K562 (cell line): ENCODE results near the gene BNIP2. TPM values are rescaled to one million over a fixed set of nuclear protein-coding genes. Genes with fewer than 3 reads are reported as not detected.

Experiments used
- ATAC-seq: fragments of 200-7000 bp; cut with Tn5 transposase; 3 replicates; pipeline ENCODE4 v1.9.1; 2020; ENCODE audit warnings: moderate library complexity
- BruUV-seq: library from RNA; stranded (reverse); fragments of 400-500 nt; replicated peaks from 2 replicates; lab custom pipeline; 2021; lab: Mats Ljungman, UMichigan
- CTCF ChIA-PET: fragments of 300-600 bp; formaldehyde crosslinking; extraction: SDS; loops from one replicate; lab custom pipeline; 2021; ENCODE audit warnings: low intra/inter-chr PET ratio; lab: Yijun Ruan, JAX
- POLR2A ChIA-PET: fragments of 300-600, 350-650 bp; sonication (Branson Sonifier 250); formaldehyde crosslinking; extraction: SDS; loops from one replicate; lab custom pipeline; 2021; ENCODE audit warnings: antibody characterized with exemption, inconsistent platforms; lab: Yijun Ruan, JAX
- DNase-seq, 4 experiments: peaks; one replicate each; pipeline versions ENCODE4 v3.0.0 to v3.0.0-alpha.2; 2011 to 2018; ENCODE audit warnings: low spot score in 3 of 4, mixed read lengths in 3 of 4; ENCODE audit errors: extremely low read depth in 1 of 4
- FAIRE-seq: peaks from 2 replicates; lab custom pipeline; 2011; peaks lifted over from hg19 to GRCh38; lab: Jason Lieb, UNC
- H2AFZ ChIP-seq: 2 replicates; pipeline ENCODE4 v1.6.0; 2011; ENCODE audit warnings: low read depth, low read length, control low read depth, inconsistent platforms
- H3K27ac ChIP-seq: fragments of 200-600 bp; 3 replicates; pipeline ENCODE4 v1.8.0; 2011; ENCODE audit warnings: low read depth, mild to moderate bottlenecking, control low read depth, inconsistent platforms, low read length, moderate library complexity, mixed read lengths; ENCODE audit errors: extremely low read depth
- H3K27me3 ChIP-seq, 2 experiments: fragments of 300-600 bp in 1 of 2; 2 replicates in 1 of 2; 3 replicates in 1 of 2; pipeline versions ENCODE4 v1.6.0 to v1.8.0; 2011; ENCODE audit warnings: inconsistent platforms in 2 of 2, low read length in 2 of 2, mild to moderate bottlenecking in 1 of 2, mixed read lengths in 1 of 2, moderate library complexity in 1 of 2; ENCODE audit not compliant: control insufficient read depth in 2 of 2, insufficient read depth in 2 of 2
- H3K36me3 ChIP-seq: fragments of 300-600 bp; 3 replicates; pipeline ENCODE4 v1.8.0; 2011; ENCODE audit warnings: mild to moderate bottlenecking, low read length, inconsistent platforms; ENCODE audit not compliant: control insufficient read depth, insufficient read depth
- H3K4me1 ChIP-seq, 2 experiments: fragments of 200-600 bp in 1 of 2; replicated peaks in 1 of 2; 2 replicates in 1 of 2; 3 replicates in 1 of 2; pipeline versions ENCODE4 v1.5.1 to v1.8.0; 2011; ENCODE audit warnings: inconsistent platforms in 2 of 2, low read length in 2 of 2, mild to moderate bottlenecking in 1 of 2, mixed read lengths in 1 of 2, moderate library complexity in 1 of 2; ENCODE audit not compliant: control insufficient read depth in 2 of 2, insufficient read depth in 2 of 2
- H3K4me2 ChIP-seq: 2 replicates; pipeline ENCODE4 v1.6.1; 2011; ENCODE audit warnings: low read length, control low read depth, inconsistent platforms, mixed read lengths; ENCODE audit not compliant: insufficient read depth
- H3K4me3 ChIP-seq: fragments of 200-600 bp; sonication (generic), shearing (Covaris generic); 2 replicates; pipeline ENCODE4 v1.5.1; 2016; ENCODE audit warnings: control low read depth, inconsistent platforms
- H3K79me2 ChIP-seq: fragments of 200-600 bp; 3 replicates; pipeline ENCODE4 v1.8.0; 2011; ENCODE audit warnings: low read length, inconsistent platforms; ENCODE audit not compliant: control insufficient read depth, insufficient read depth
- H3K9ac ChIP-seq, 2 experiments: 2 replicates each; pipeline versions ENCODE4 v1.6.0 to v1.6.1; 2011; ENCODE audit warnings: low read depth in 2 of 2, low read length in 2 of 2, control low read depth in 1 of 2, inconsistent platforms in 1 of 2, mild to moderate bottlenecking in 1 of 2, mixed read lengths in 1 of 2; ENCODE audit not compliant: insufficient read depth in 1 of 2
- H3K9me1 ChIP-seq: one replicate; pipeline ENCODE4 v1.6.0; 2011; ENCODE audit warnings: inconsistent platforms, mild to moderate bottlenecking, low read length, moderate library complexity; ENCODE audit not compliant: control insufficient read depth, insufficient read depth
- H3K9me3 ChIP-seq: replicated peaks from 2 replicates; pipeline ENCODE4 v1.5.1; 2011; ENCODE audit warnings: low read depth, low read length, inconsistent platforms; ENCODE audit not compliant: control insufficient read depth, insufficient read depth
- H4K20me1 ChIP-seq: replicated peaks from 2 replicates; pipeline ENCODE4 v1.6.1; 2011; ENCODE audit warnings: low read length, inconsistent platforms, mixed read lengths; ENCODE audit not compliant: control insufficient read depth, insufficient read depth
- BCL6 ChIP-seq: fragments of 250-450 bp; sonication (Bioruptor Pico); IDR thresholded peaks from 2 replicates; pipeline ENCODE4 v1.4.0; 2020
- BCOR ChIP-seq: fragments of 450-650 bp; IDR thresholded peaks from 2 replicates; pipeline ENCODE4 v1.6.1; 2016
- BRD9 ChIP-seq: fragments of 450-650 bp; IDR thresholded peaks from 2 replicates; pipeline ENCODE4 v1.6.1; 2018; ENCODE audit warnings: low read depth; ENCODE audit not compliant: partially characterized antibody
- CBX3 ChIP-seq, 2 experiments: IDR thresholded peaks; 1 replicate in 1 of 2; 2 replicates in 1 of 2; pipeline ENCODE4 v1.6.1; 2012; ENCODE audit warnings: inconsistent platforms in 2 of 2, low read length in 2 of 2, borderline replicate concordance in 1 of 2, control low read depth in 1 of 2
- CTBP1 ChIP-seq: fragments of 450-650 bp; IDR thresholded peaks from 2 replicates; pipeline ENCODE4 v1.6.1; 2016; ENCODE audit warnings: borderline replicate concordance
- ELK3 ChIP-seq: fragments of 450-650 bp; formaldehyde crosslinking; IDR thresholded peaks from 2 replicates; pipeline ENCODE4 v1.4.0; 2020; ENCODE audit warnings: mild to moderate bottlenecking
- EP400 ChIP-seq: fragments of 450-650 bp; IDR thresholded peaks from 2 replicates; pipeline ENCODE4 v1.6.1; 2017; ENCODE audit warnings: antibody characterized with exemption, mild to moderate bottlenecking, moderate library complexity
- NUFIP1 ChIP-seq: fragments of 450-650 bp; IDR thresholded peaks from 2 replicates; pipeline ENCODE4 v1.6.1; 2018; ENCODE audit not compliant: partially characterized antibody
- RFX7 ChIP-seq: fragments of 250-450 bp; sonication (Bioruptor Pico); IDR thresholded peaks from 2 replicates; pipeline ENCODE4 v1.5.1; 2021; ENCODE audit warnings: mild to moderate bottlenecking
- SAP30 ChIP-seq: fragments of 200-600 bp; sonication (generic); IDR thresholded peaks from 2 replicates; pipeline ENCODE4 v1.6.1; 2012; ENCODE audit warnings: borderline replicate concordance, low read depth, mild to moderate bottlenecking, moderate library complexity, low read length, control low read depth, inconsistent platforms; ENCODE audit not compliant: insufficient read depth, poor library complexity, severe bottlenecking
- SMC3 ChIP-seq: conservative IDR thresholded peaks from 2 replicates; pipeline ENCODE4 v1.6.1; 2011; ENCODE audit warnings: low read depth, low read length, improper control_type of control experiment; ENCODE audit not compliant: insufficient read depth
- SRSF1 ChIP-seq: fragments of 200-400 bp; formaldehyde crosslinking; IDR thresholded peaks from 2 replicates; pipeline ENCODE4 v1.6.1; 2017; ENCODE audit warnings: mild to moderate bottlenecking, low read depth, low read length, moderate library complexity
- ZNF707 ChIP-seq: fragments of 250-450 bp; sonication (Bioruptor Pico); conservative IDR thresholded peaks from 2 replicates; pipeline ENCODE4 v1.8.0; 2022; ENCODE audit warnings: inconsistent platforms, mild to moderate bottlenecking, moderate library complexity
- WGBS: fragments of 100-300 bp; shearing (Covaris generic); methylation state at CpG from one replicate; pipeline ENCODE4 v1.1.6; 2016; ENCODE audit warnings: low coverage, mixed read lengths; ENCODE audit not compliant: insufficient coverage; ENCODE audit errors: missing lambda C conversion rate; 5-methylcytosine and 5-hydroxymethylcytosine counted together
- in situ Hi-C: fragments of 300-500 bp; cut with MboI; formaldehyde crosslinking; loops from 4 replicates; pipeline ENCODE4 v1.15.0; 2018; ENCODE audit warnings: inconsistent platforms, mixed read lengths
- intact Hi-C: fragments of 100-400 bp; cut with micrococcal nuclease; formaldehyde crosslinking; loops from 2 replicates; pipeline ENCODE4 v1.14.2; 2022
- polyA plus RNA-seq, 8 experiments: library from polyadenylated mRNA; depleted of rRNA in 4 of 8; stranded (reverse) in 5 of 8; unstranded in 3 of 8; fragments of >200 nt; fragmentation: Nextera tagmentation in 2 of 8; fragmentation: Illumina TruSeq in 1 of 8; extraction: Ambion mirVana in 2 of 8; extraction: Trizol in 1 of 8; gene quantifications; 2 replicates each; pipeline versions ENCODE4 v1.2.1 to v1.2.3, GENCODE V29; 2011 to 2014; ENCODE audit warnings: inconsistent platforms in 1 of 8, missing spikeins in 1 of 8
- total RNA-seq, 7 experiments: library from RNA; depleted of rRNA in 6 of 7; stranded (reverse); fragments of >200 nt in 6 of 7; fragmentation: Illumina TruSeq in 2 of 7; extraction: Trizol in 2 of 7; gene quantifications; 2 replicates each; pipeline versions ENCODE4 v1.2.1 to v1.2.3, GENCODE V29; 2011 to 2021; ENCODE audit warnings: low replicate concordance in 1 of 7

The BNIP2 gene
- total and polyA plus RNA-seq, 9 of the 15 experiments (the other 6 are each of a cell fraction or from before 2014, with no cell fraction given) = 19.6 to 88.0 (median 52.5) TPM

- BruUV-seq = no TSS peak
- Histone ChIP-seq H3K79me2 (peaks cover 10% of the 10 kb centered on the region), H2AFZ (no peak overlapping the region), H3K4me2 (no peak overlapping the region), H4K20me1 (no peaks in the 10 kb centered on the region), H3K27me3 (no peaks in the 10 kb centered on the region), H3K9me3 (no peaks in the 10 kb centered on the region), H3K4me1 (no peaks in the 10 kb centered on the region), H3K9me1 (no peaks in the 10 kb centered on the region), H3K36me3 (peaks cover 72% of the 10 kb centered on the region), H3K9ac (no peak overlapping the region), H3K27ac (no peak overlapping the region), H3K4me3 (no peak overlapping the region)
- 89% methylated on average over 1 of the region's 1 CpG for WGBS
- FAIRE-seq (no peak), DNase-seq (no peak), ATAC-seq (no peak)
- ChIA-PET CTCF (no interaction called here), POLR2A (interaction anchor here (4.5 kb wide), 1 partner anchor 11 kb away, joined by 19 read pairs; the partner anchor contains the start of gene GTF2A2)
- in situ Hi-C loops = no loop called here
- TF ChIP-seq CBX3 (IDR thresholded peaks at IDR 0.05; ENCODE audit: borderline replicate concordance in 1 of 2, low read length in 2 of 2) (no peak), EP400 (no peak), BCOR (no peak), SRSF1 (no peak), ZNF707 (CRISPR knock-in tag) (no peak), ELK3 (CRISPR knock-in tag) (no peak), CTBP1 (no peak), SAP30 (no peak), BCL6 (CRISPR knock-in tag) (no peak), RFX7 (CRISPR knock-in tag) (no peak), NUFIP1 (no peak), BRD9 (no peak), SMC3 (no peak)
- TF ChIP-seq, all 486 proteins: peak for 0
- intact Hi-C loops = no loop called here
These were observed 42.0 kb downstream of the BNIP2 start for GRCh38 chr15:59647085-59647484.
